Neutrophil (primary cell): Measurements from ENCODE around the gene COX10.

Source experiments
- H3K27ac ChIP-seq: fragments of 200-600 bp; sonication (generic); 2 replicates; pipeline ENCODE4 v1.5.1; 2016; ENCODE audit warnings: mild to moderate bottlenecking, moderate library complexity
- H3K27me3 ChIP-seq: fragments of 200-600 bp; sonication (generic); 2 replicates; pipeline ENCODE4 v1.6.0; 2016; ENCODE audit warnings: mild to moderate bottlenecking
- H3K36me3 ChIP-seq: fragments of 200-600 bp; sonication (generic); 2 replicates; pipeline ENCODE4 v1.5.1; 2017
- H3K4me1 ChIP-seq, 2 experiments: fragments of 200-600 bp in 1 of 2; sonication (generic) in 1 of 2; 1 replicate in 1 of 2; 2 replicates in 1 of 2; pipeline versions ENCODE4 v1.5.1 to v1.6.1; 2013 to 2016; ENCODE audit warnings: low read depth in 1 of 2, low read length in 1 of 2, mild to moderate bottlenecking in 1 of 2, moderate library complexity in 1 of 2; ENCODE audit not compliant: control insufficient read depth in 1 of 2, insufficient read depth in 1 of 2
- H3K4me3 ChIP-seq, 2 experiments: fragments of 200-600 bp in 1 of 2; sonication (generic) in 1 of 2; 1 replicate in 1 of 2; 2 replicates in 1 of 2; pipeline ENCODE4 v1.5.1; 2013 to 2016; ENCODE audit warnings: low read depth in 1 of 2, low read length in 1 of 2, mild to moderate bottlenecking in 1 of 2, moderate library complexity in 1 of 2
- H3K9me3 ChIP-seq: fragments of 200-600 bp; sonication (generic); 2 replicates; pipeline ENCODE4 v1.5.1; 2016
- TF ChIP-seq, protein P1 (sequence below): fragments of 200-600 bp; sonication (generic); IDR thresholded peaks from 2 replicates; pipeline ENCODE4 v1.5.1; 2016; ENCODE audit warnings: antibody characterized with exemption

COX10 gene

GRCh38 chr17:14201021-14201987, 132.0 kb downstream of the COX10 start:
- Histone ChIP-seq H3K9me3 (no peaks in the 10 kb centered on the region), H3K27ac (peak overlapping the region; percentile 23), H3K36me3 (no peaks in the 10 kb centered on the region), H3K4me3 (peak overlapping the region in 1 of 2 experiments; percentile 16), H3K27me3 (peaks cover 52% of the 10 kb centered on the region), H3K4me1 (peaks cover 33 to 44% of the 10 kb centered on the region in 2 experiments)
- TF ChIP-seq, protein P1, sequence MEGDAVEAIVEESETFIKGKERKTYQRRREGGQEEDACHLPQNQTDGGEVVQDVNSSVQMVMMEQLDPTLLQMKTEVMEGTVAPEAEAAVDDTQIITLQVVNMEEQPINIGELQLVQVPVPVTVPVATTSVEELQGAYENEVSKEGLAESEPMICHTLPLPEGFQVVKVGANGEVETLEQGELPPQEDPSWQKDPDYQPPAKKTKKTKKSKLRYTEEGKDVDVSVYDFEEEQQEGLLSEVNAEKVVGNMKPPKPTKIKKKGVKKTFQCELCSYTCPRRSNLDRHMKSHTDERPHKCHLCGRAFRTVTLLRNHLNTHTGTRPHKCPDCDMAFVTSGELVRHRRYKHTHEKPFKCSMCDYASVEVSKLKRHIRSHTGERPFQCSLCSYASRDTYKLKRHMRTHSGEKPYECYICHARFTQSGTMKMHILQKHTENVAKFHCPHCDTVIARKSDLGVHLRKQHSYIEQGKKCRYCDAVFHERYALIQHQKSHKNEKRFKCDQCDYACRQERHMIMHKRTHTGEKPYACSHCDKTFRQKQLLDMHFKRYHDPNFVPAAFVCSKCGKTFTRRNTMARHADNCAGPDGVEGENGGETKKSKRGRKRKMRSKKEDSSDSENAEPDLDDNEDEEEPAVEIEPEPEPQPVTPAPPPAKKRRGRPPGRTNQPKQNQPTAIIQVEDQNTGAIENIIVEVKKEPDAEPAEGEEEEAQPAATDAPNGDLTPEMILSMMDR: no peak

- H3K36me3 ChIP-seq: no peaks in the 10 kb centered on the region
- TF ChIP-seq, protein P1: no peak
- H3K4me3 ChIP-seq: no peak overlapping the region
- H3K9me3 ChIP-seq: no peaks in the 10 kb centered on the region
- peaks cover 29 to 38% of the 10 kb centered on the region in 2 experiments for H3K4me1 ChIP-seq
- H3K27me3 ChIP-seq: peaks cover 53% of the 10 kb centered on the region
- H3K27ac ChIP-seq: peak overlapping the region; percentile 23
These were observed 132.7 kb downstream of the COX10 start for GRCh38 chr17:14201988-14202380.

- peaks cover 29 to 38% of the 10 kb centered on the region in 2 experiments for H3K4me1 ChIP-seq
- TF ChIP-seq, protein P1: no peak
These were observed 133.3 kb downstream of the COX10 start for GRCh38 chr17:14202388-14203166.

DNA sequence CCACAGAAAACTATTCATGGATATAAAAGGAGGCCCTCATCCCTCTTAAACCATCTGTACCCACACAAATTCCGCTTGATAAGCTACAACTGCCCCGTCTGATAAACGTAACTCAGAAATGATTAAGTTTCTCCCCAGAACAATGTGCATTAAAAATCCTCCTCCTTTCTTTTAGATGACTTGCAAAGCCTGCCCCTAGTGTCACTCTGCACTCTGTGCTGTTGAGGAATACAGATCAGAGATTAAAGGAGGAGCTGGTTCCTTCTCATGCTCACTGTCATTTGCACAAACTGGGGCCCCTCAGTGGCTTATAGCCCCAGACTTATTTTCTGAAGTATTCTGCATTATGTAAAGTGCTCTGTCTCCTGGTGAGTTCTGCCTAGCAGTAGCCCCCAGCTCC, 134.1 kb downstream of the COX10 start:
- no peaks in the 10 kb centered on the region for H3K9me3 ChIP-seq
- no peak overlapping the region for H3K4me3 ChIP-seq
- no peak overlapping the region for H3K27ac ChIP-seq
- no peaks in the 10 kb centered on the region for H3K36me3 ChIP-seq
- peaks cover 53% of the 10 kb centered on the region for H3K27me3 ChIP-seq
- peaks cover 29 to 38% of the 10 kb centered on the region in 2 experiments for H3K4me1 ChIP-seq
- TF ChIP-seq, protein P1: no peak

More at GRCh38 chr17:14202388-14203166, 133.3 kb downstream of the COX10 start:
- H3K9me3 ChIP-seq: no peaks in the 10 kb centered on the region
- H3K4me3 ChIP-seq: no peak overlapping the region
- H3K27me3 ChIP-seq: peaks cover 53% of the 10 kb centered on the region
- no peak overlapping the region for H3K27ac ChIP-seq
- H3K36me3 ChIP-seq: no peaks in the 10 kb centered on the region

GRCh38 chr17:14204084-14204483, 134.8 kb downstream of the COX10 start:
- Histone ChIP-seq H3K27me3 (peaks cover 53% of the 10 kb centered on the region), H3K27ac (no peak overlapping the region), H3K9me3 (no peaks in the 10 kb centered on the region), H3K36me3 (no peaks in the 10 kb centered on the region), H3K4me1 (peaks cover 29 to 37% of the 10 kb centered on the region in 2 experiments), H3K4me3 (no peak overlapping the region)
- TF ChIP-seq, protein P1: no peak
